Measurements from ENCODE around the gene TBC1D22A.

DNA sequence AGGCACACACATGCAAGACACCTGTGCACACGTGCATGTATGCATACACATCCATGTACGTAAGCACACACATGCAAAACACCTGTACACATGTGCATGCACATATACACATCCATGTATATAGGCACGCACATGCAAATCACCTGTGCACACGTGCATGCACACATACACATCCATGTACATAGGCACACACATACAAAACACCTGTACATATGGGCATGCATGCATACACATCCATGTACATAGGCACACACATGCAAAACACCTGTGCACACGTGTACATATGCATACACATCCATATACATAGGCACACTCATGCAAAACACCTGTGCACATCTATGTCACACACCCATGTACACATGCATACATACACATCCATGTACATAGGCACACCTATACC lies 458.3 kb downstream of the TBC1D22A start:
- no peak for TF ChIP-seq EZH2 (optimal IDR thresholded peaks at IDR 0.05; ENCODE audit: low read depth, low read length)
- TF ChIP-seq, protein P1, sequence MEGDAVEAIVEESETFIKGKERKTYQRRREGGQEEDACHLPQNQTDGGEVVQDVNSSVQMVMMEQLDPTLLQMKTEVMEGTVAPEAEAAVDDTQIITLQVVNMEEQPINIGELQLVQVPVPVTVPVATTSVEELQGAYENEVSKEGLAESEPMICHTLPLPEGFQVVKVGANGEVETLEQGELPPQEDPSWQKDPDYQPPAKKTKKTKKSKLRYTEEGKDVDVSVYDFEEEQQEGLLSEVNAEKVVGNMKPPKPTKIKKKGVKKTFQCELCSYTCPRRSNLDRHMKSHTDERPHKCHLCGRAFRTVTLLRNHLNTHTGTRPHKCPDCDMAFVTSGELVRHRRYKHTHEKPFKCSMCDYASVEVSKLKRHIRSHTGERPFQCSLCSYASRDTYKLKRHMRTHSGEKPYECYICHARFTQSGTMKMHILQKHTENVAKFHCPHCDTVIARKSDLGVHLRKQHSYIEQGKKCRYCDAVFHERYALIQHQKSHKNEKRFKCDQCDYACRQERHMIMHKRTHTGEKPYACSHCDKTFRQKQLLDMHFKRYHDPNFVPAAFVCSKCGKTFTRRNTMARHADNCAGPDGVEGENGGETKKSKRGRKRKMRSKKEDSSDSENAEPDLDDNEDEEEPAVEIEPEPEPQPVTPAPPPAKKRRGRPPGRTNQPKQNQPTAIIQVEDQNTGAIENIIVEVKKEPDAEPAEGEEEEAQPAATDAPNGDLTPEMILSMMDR (IDR thresholded peaks at IDR 0.05; ENCODE audit: low read length): no peak
